GM23338 (cell line): ENCODE results near the gene ITGB2. TPM values are rescaled to one million over a fixed set of nuclear protein-coding genes. Genes with fewer than 3 reads are reported as not detected.

Experiments
- ATAC-seq: fragments of 200-7000 bp; cut with Tn5 transposase; 3 replicates; pipeline ENCODE4 v1.9.1; 2020
- DNase-seq: peaks from one replicate; pipeline ENCODE4 v3.0.0-alpha.2; 2015; ENCODE audit warnings: low spot score
- H2AFZ ChIP-seq: fragments of 200-600 bp; sonication (generic); 2 replicates; pipeline ENCODE4 v1.8.0; 2016; ENCODE audit warnings: antibody characterized with exemption, mild to moderate bottlenecking, moderate library complexity
- H3F3A ChIP-seq: fragments of 200-600 bp; sonication (generic); replicated peaks from 2 replicates; pipeline ENCODE4 v1.8.0; 2017; ENCODE audit warnings: antibody characterized with exemption, mixed run types, low read depth
- H3K27ac ChIP-seq: fragments of 200-600 bp; sonication (generic); 2 replicates; pipeline ENCODE4 v1.6.1; 2016; ENCODE audit warnings: low read depth
- H3K27me3 ChIP-seq: fragments of 200-600 bp; sonication (generic); 2 replicates; pipeline ENCODE4 v1.8.0; 2016; ENCODE audit warnings: mild to moderate bottlenecking, mixed run types, moderate library complexity; ENCODE audit not compliant: insufficient read depth
- H3K36me3 ChIP-seq: fragments of 200-600 bp; sonication (generic); 2 replicates; pipeline ENCODE4 v1.8.0; 2016; ENCODE audit warnings: mild to moderate bottlenecking; ENCODE audit not compliant: insufficient read depth
- H3K4me1 ChIP-seq: fragments of 200-600 bp; sonication (generic); 2 replicates; pipeline ENCODE4 v1.8.0; 2016; ENCODE audit warnings: mild to moderate bottlenecking, moderate library complexity; ENCODE audit not compliant: insufficient read depth
- H3K4me2 ChIP-seq: fragments of 200-600 bp; sonication (generic); 2 replicates; pipeline ENCODE4 v1.7.1; 2017; ENCODE audit warnings: mixed run types
- H3K4me3 ChIP-seq: fragments of 200-600 bp; sonication (generic); 2 replicates; pipeline ENCODE4 v1.6.1; 2016; ENCODE audit warnings: mixed run types
- H3K79me2 ChIP-seq: fragments of 200-600 bp; sonication (generic); replicated peaks from 2 replicates; pipeline ENCODE4 v1.8.0; 2017; ENCODE audit warnings: mild to moderate bottlenecking; ENCODE audit not compliant: insufficient read depth
- H3K9me2 ChIP-seq: fragments of 200-600 bp; sonication (generic); 2 replicates; pipeline ENCODE4 v1.8.0; 2017; ENCODE audit not compliant: insufficient read depth
- H4K20me1 ChIP-seq: fragments of 200-600 bp; sonication (generic); replicated peaks from 2 replicates; pipeline ENCODE4 v1.8.0; 2017; ENCODE audit warnings: mild to moderate bottlenecking; ENCODE audit not compliant: insufficient read depth
- H3K27ac Mint-ChIP-seq: 2 replicates; pipeline ENCODE4 v1.8.0; 2020; ENCODE audit warnings: inconsistent platforms, mild to moderate bottlenecking, moderate library complexity, mixed read lengths
- H3K27me3 Mint-ChIP-seq: 3 replicates; pipeline ENCODE4 v1.8.0; 2022; ENCODE audit warnings: low read depth, mild to moderate bottlenecking, moderate library complexity, mixed read lengths, inconsistent platforms; ENCODE audit not compliant: insufficient read depth, poor library complexity
- H3K36me3 Mint-ChIP-seq: 3 replicates; pipeline ENCODE4 v1.8.0; 2021; ENCODE audit warnings: low read depth, mild to moderate bottlenecking, inconsistent platforms, moderate library complexity, mixed read lengths
- H3K4me1 Mint-ChIP-seq: 3 replicates; pipeline ENCODE4 v1.8.0; 2020; ENCODE audit warnings: mild to moderate bottlenecking, inconsistent platforms, mixed read lengths
- H3K4me3 Mint-ChIP-seq: 3 replicates; pipeline ENCODE4 v1.8.0; 2021; ENCODE audit warnings: moderate library complexity, mild to moderate bottlenecking, inconsistent platforms, mixed read lengths
- H3K9me3 Mint-ChIP-seq: 3 replicates; pipeline ENCODE4 v1.8.0; 2020; ENCODE audit warnings: moderate library complexity, mild to moderate bottlenecking, inconsistent platforms, mixed read lengths
- CREB1 ChIP-seq: fragments of 250-450 bp; sonication (Bioruptor Pico); IDR thresholded peaks from 2 replicates; pipeline ENCODE4 v1.5.0; 2020; ENCODE audit warnings: low read depth, mild to moderate bottlenecking, moderate library complexity
- CTCF ChIP-seq, 2 experiments: fragments of 200-600 bp in 1 of 2; sonication (generic) in 1 of 2; conservative IDR thresholded peaks; 2 replicates each; pipeline versions ENCODE4 v1.5.1 to v1.6.1; 2016 to 2017; ENCODE audit warnings: antibody characterized with exemption in 2 of 2, low read depth in 2 of 2, mild to moderate bottlenecking in 2 of 2, moderate library complexity in 1 of 2
- ETS1 ChIP-seq: IDR thresholded peaks from 2 replicates; pipeline ENCODE4 v1.6.1; 2016; ENCODE audit warnings: antibody characterized with exemption
- EZH2 ChIP-seq: fragments of 200-600 bp; sonication (generic); IDR thresholded peaks from one replicate; pipeline ENCODE4 v1.8.0; 2017; ENCODE audit warnings: antibody characterized with exemption, mild to moderate bottlenecking, low read depth; ENCODE audit not compliant: unreplicated experiment
- POLR2AphosphoS5 ChIP-seq: IDR thresholded peaks from 2 replicates; pipeline ENCODE4 v1.6.1; 2016; ENCODE audit warnings: antibody characterized with exemption, low read depth
- REST ChIP-seq: IDR thresholded peaks from one replicate; pipeline ENCODE4 v1.6.1; 2018; ENCODE audit warnings: antibody characterized with exemption; ENCODE audit not compliant: unreplicated experiment
- STAT1 ChIP-seq: IDR thresholded peaks from one replicate; pipeline ENCODE4 v1.6.1; 2016; ENCODE audit warnings: antibody characterized with exemption; ENCODE audit not compliant: unreplicated experiment
- ZNF331 ChIP-seq: fragments of 250-450 bp; sonication (Bioruptor Pico); IDR thresholded peaks from 2 replicates; pipeline ENCODE4 v1.5.0; 2020; ENCODE audit warnings: low read depth, mild to moderate bottlenecking, moderate library complexity
- polyA plus RNA-seq: library from polyadenylated mRNA; unstranded; fragments of >200 nt; fragmentation: Nextera tagmentation; extraction: Ambion mirVana; gene quantifications from 2 replicates; pipeline ENCODE4 v1.2.1, GENCODE V29; 2016
- total RNA-seq: library from RNA; depleted of rRNA; stranded (reverse); fragments of >200 nt; shearing (Covaris generic); gene quantifications from 2 replicates; pipeline ENCODE4 v1.2.3, GENCODE V29; 2014

Gene ITGB2
- total and polyA plus RNA-seq, 2 experiments from 2014 or later, result 0.44 to 0.63 TPM

- Mint-ChIP-seq H3K4me3 (no peak overlapping the region), H3K27me3 (peaks cover 16% of the 10 kb centered on the region), H3K4me1 (peaks cover 7% of the 10 kb centered on the region), H3K9me3 (no peaks in the 10 kb centered on the region; the same call in 2 of the 3 replicates), H3K27ac (no peak overlapping the region), H3K36me3 (no peaks in the 10 kb centered on the region; the same call in 2 of the 3 replicates)
- H3K9me2 ChIP-seq, result no peaks in the 10 kb centered on the region
- H3K36me3 ChIP-seq, result no peaks in the 10 kb centered on the region
- H3K79me2 ChIP-seq, result no peaks in the 10 kb centered on the region
- DNase-seq (no peak), ATAC-seq (peak; percentile 9; the same call in 2 of the 3 replicates)
- no peak overlapping the region for H3K4me2 ChIP-seq
- no peak overlapping the region for H3K27ac ChIP-seq
- H4K20me1 ChIP-seq, result no peaks in the 10 kb centered on the region
- 0 out of 2 replicates have a peak overlapping the region, but pooled peaks have one; percentile 66 for H2AFZ ChIP-seq
- no peaks in the 10 kb centered on the region for H3K27me3 ChIP-seq
- TF ChIP-seq ZNF331, result no peak
- no peak for TF ChIP-seq ETS1
- no peak for TF ChIP-seq REST
- TF ChIP-seq POLR2AphosphoS5, result no peak
- no peak for TF ChIP-seq CREB1 (CRISPR knock-in tag)
- TF ChIP-seq CTCF (conservative IDR thresholded peaks at IDR 0.05; ENCODE audit: low read depth in 2 of 2), result no peak
- TF ChIP-seq STAT1, result no peak
- no peak for TF ChIP-seq EZH2
- no peak overlapping the region for H3K4me3 ChIP-seq
- no peaks in the 10 kb centered on the region for H3K4me1 ChIP-seq
- peaks cover 9% of the 10 kb centered on the region for H3F3A ChIP-seq
Measured at GRCh38 chr21:44899768-44900558, 20.7 kb downstream of the ITGB2 start.
